Stimulated activated CD8-positive, alpha-beta memory T cell treated with anti-CD3 and anti-CD28 coated beads, Interleukin-4, amount 100 ng/mL, for 48 hours (primary cell): Measurements from ENCODE around the gene PPP2R5E.
"Not testable (repeated sequence)": the region's sequence is repeated elsewhere in the genome, so short reads cannot be mapped to it uniquely, and the experiment has no call there.

Source experiments
- DNase-seq: peaks from one replicate; pipeline ENCODE4 v3.0.0-alpha.2; 2020

The PPP2R5E gene

GRCh38 chr14:63543000-63543825 lies at the start of gene PPP2R5E:
Gene PPP2R5E (minus strand): TSS chr14:63543377. CDS start chr14:63539685, 3,692 bp downstream.
- peak; percentile 97 for DNase-seq

- not testable (repeated sequence) for DNase-seq
These were observed 39.9 kb upstream of the PPP2R5E start for GRCh38 chr14:63583046-63583445.

GRCh38 chr14:63581491-63581890 lies 38.3 kb upstream of the PPP2R5E start:
- no peak for DNase-seq

- no peak for DNase-seq
These were observed 35.1 kb upstream of the PPP2R5E start for GRCh38 chr14:63578300-63578699.

GRCh38 chr14:63573581-63573980 lies 30.4 kb upstream of the PPP2R5E start:
- DNase-seq = no peak

- DNase-seq = no peak
These were observed 22.3 kb upstream of the PPP2R5E start for GRCh38 chr14:63565448-63565847.

- no peak for DNase-seq
These were observed 21.1 kb upstream of the PPP2R5E start for GRCh38 chr14:63564318-63564717.

GRCh38 chr14:63563370-63564026 lies 20.3 kb upstream of the PPP2R5E start:
- no peak for DNase-seq

- no peak for DNase-seq
These were observed 19.2 kb upstream of the PPP2R5E start for GRCh38 chr14:63562405-63562804.

- DNase-seq = peak; percentile 46
These were observed 12.4 kb upstream of the PPP2R5E start for GRCh38 chr14:63555572-63555971.

GRCh38 chr14:63551332-63551731 lies 8.2 kb upstream of the PPP2R5E start:
- no peak for DNase-seq

- DNase-seq = no peak
These were observed 4.7 kb upstream of the PPP2R5E start for GRCh38 chr14:63547798-63548335.

- DNase-seq = no peak
These were observed 2.3 kb upstream of the PPP2R5E start for GRCh38 chr14:63545431-63545830.

GRCh38 chr14:63544591-63545299 lies 1.6 kb upstream of the PPP2R5E start:
- no peak for DNase-seq

GRCh38 chr14:63543826-63544406 lies 739 bp upstream of the PPP2R5E start:
- DNase-seq = no peak

GRCh38 chr14:63542231-63542999 lies 762 bp downstream of the PPP2R5E start:
- DNase-seq = peak; percentile 31

GRCh38 chr14:63535918-63536317 lies 7.3 kb downstream of the PPP2R5E start:
- DNase-seq = no peak

GRCh38 chr14:63533474-63533873 lies 9.7 kb downstream of the PPP2R5E start:
- DNase-seq = no peak

GRCh38 chr14:63524537-63525155 lies 18.5 kb downstream of the PPP2R5E start:
- DNase-seq = peak; percentile 28

- DNase-seq = no peak
These were observed 19.3 kb downstream of the PPP2R5E start for GRCh38 chr14:63523735-63524426.

GRCh38 chr14:63522511-63522910 lies 20.7 kb downstream of the PPP2R5E start:
- DNase-seq = not testable (repeated sequence)
